Measurements from ENCODE around the gene PRAMEF17. TPM values are rescaled to one million over a fixed set of nuclear protein-coding genes. Genes with fewer than 3 reads are reported as not detected.

PRAMEF17 gene
- total RNA-seq, 1 donor from 2014 or later, result not detected

Other genes with a start within 250 kb of the PRAMEF17 start
- not detected for gene PRAMEF26, start 233.6 kb upstream of the PRAMEF17 start, total RNA-seq
- not detected for gene HNRNPCL4, start 224.0 kb upstream of the PRAMEF17 start, total RNA-seq
- not detected for gene PRAMEF9, start 217.8 kb upstream of the PRAMEF17 start, total RNA-seq
- gene PRAMEF13, start 188.2 kb upstream of the PRAMEF17 start, total RNA-seq, result not detected
- not detected for gene PRAMEF18, start 163.5 kb upstream of the PRAMEF17 start, total RNA-seq
- not detected for gene PRAMEF5, start 135.4 kb upstream of the PRAMEF17 start, total RNA-seq
- gene PRAMEF8, start 104.5 kb upstream of the PRAMEF17 start, total RNA-seq, result not detected
- not detected for gene PRAMEF33, start 86.1 kb upstream of the PRAMEF17 start, total RNA-seq
- not detected for gene PRAMEF15, start 74.1 kb upstream of the PRAMEF17 start, total RNA-seq
- gene PRAMEF14, start 42.5 kb upstream of the PRAMEF17 start, total RNA-seq, result not detected
- gene PRAMEF19, start 17.7 kb upstream of the PRAMEF17 start, total RNA-seq, result not detected
- gene PRAMEF20, start 20.8 kb downstream of the PRAMEF17 start, total RNA-seq, result not detected
- gene LRRC38, start 124.4 kb downstream of the PRAMEF17 start, total RNA-seq, result 14.0 TPM
- gene PDPN, start 194.2 kb downstream of the PRAMEF17 start, total RNA-seq, result 10.5 TPM